OCI-LY1 (cell line): ENCODE measurements around the gene EVC.

Source experiments
- H2AFZ ChIP-seq: fragments of 200-600 bp; sonication (generic), shearing (Covaris generic); 2 replicates; pipeline ENCODE4 v1.6.0; 2014; ENCODE audit warnings: antibody characterized with exemption, mild to moderate bottlenecking, low read length
- H3F3A ChIP-seq: fragments of 200-600 bp; sonication (generic), shearing (Covaris generic); 2 replicates; pipeline ENCODE4 v1.6.0; 2014; ENCODE audit warnings: mild to moderate bottlenecking, antibody characterized with exemption, low read length, moderate library complexity; ENCODE audit not compliant: insufficient read depth
- H3K27ac ChIP-seq: fragments of 200-600 bp; sonication (generic); 2 replicates; pipeline ENCODE4 v1.5.1; 2014; ENCODE audit warnings: low read length, mixed run types, mild to moderate bottlenecking, low read depth; ENCODE audit not compliant: poor library complexity, severe bottlenecking
- H3K27me3 ChIP-seq: fragments of 200-600 bp; sonication (generic); 2 replicates; pipeline ENCODE4 v1.6.0; 2014; ENCODE audit warnings: antibody characterized with exemption, mild to moderate bottlenecking, low read length, moderate library complexity; ENCODE audit not compliant: insufficient read depth
- H3K36me3 ChIP-seq: fragments of 200-600 bp; sonication (generic); 2 replicates; pipeline ENCODE4 v1.6.1; 2014; ENCODE audit warnings: mild to moderate bottlenecking, antibody characterized with exemption, low read length, moderate library complexity, mixed read lengths; ENCODE audit not compliant: insufficient read depth
- H3K4me1 ChIP-seq: fragments of 200-600 bp; sonication (generic); 2 replicates; pipeline ENCODE4 v1.5.1; 2014; ENCODE audit warnings: mild to moderate bottlenecking, low read length, moderate library complexity; ENCODE audit not compliant: insufficient read depth, severe bottlenecking
- H3K4me2 ChIP-seq: fragments of 200-600 bp; sonication (generic), shearing (Covaris generic); 2 replicates; pipeline ENCODE4 v1.6.1; 2014; ENCODE audit warnings: low read length
- H3K4me3 ChIP-seq: fragments of 200-600 bp; sonication (generic); 2 replicates; pipeline ENCODE4 v1.5.1; 2014; ENCODE audit warnings: low read length, low read depth, mild to moderate bottlenecking, mixed read lengths; ENCODE audit not compliant: poor library complexity, severe bottlenecking
- H3K79me2 ChIP-seq: fragments of 200-600 bp; shearing (Covaris generic); 2 replicates; pipeline ENCODE4 v1.6.1; 2016; ENCODE audit warnings: mixed run types, low read length, mixed read lengths; ENCODE audit not compliant: insufficient read depth
- H3K9ac ChIP-seq: fragments of 200-600 bp; sonication (generic), shearing (Covaris generic); 2 replicates; pipeline ENCODE4 v1.6.1; 2014; ENCODE audit warnings: mild to moderate bottlenecking, low read length, mixed read lengths
- H3K9me2 ChIP-seq: fragments of 200-600 bp; sonication (generic), shearing (Covaris generic); 2 replicates; pipeline ENCODE4 v1.6.1; 2014; ENCODE audit warnings: low read depth, mild to moderate bottlenecking, low read length, mixed read lengths
- H3K9me3 ChIP-seq: fragments of 200-600 bp; shearing (Covaris generic); 2 replicates; pipeline ENCODE4 v1.6.1; 2014; ENCODE audit warnings: low read length, mixed read lengths
- H4K20me1 ChIP-seq: fragments of 200-600 bp; sonication (generic), shearing (Covaris generic); 2 replicates; pipeline ENCODE4 v1.6.0; 2016; ENCODE audit warnings: mild to moderate bottlenecking, low read length; ENCODE audit not compliant: insufficient read depth
- CTCF ChIP-seq: fragments of 200-600 bp; sonication (generic), shearing (Covaris generic); IDR thresholded peaks from 2 replicates; pipeline ENCODE4 v1.5.1; 2017; ENCODE audit warnings: mild to moderate bottlenecking, antibody characterized with exemption, low read length, moderate library complexity, mixed read lengths
- EZH2 ChIP-seq: fragments of 200-600 bp; sonication (generic), shearing (Covaris generic); IDR thresholded peaks from 2 replicates; pipeline ENCODE4 v1.8.0; 2017; ENCODE audit warnings: borderline replicate concordance, mixed run types, mild to moderate bottlenecking, antibody characterized with exemption, low read length, moderate library complexity, mixed read lengths

EVC gene

DNA sequence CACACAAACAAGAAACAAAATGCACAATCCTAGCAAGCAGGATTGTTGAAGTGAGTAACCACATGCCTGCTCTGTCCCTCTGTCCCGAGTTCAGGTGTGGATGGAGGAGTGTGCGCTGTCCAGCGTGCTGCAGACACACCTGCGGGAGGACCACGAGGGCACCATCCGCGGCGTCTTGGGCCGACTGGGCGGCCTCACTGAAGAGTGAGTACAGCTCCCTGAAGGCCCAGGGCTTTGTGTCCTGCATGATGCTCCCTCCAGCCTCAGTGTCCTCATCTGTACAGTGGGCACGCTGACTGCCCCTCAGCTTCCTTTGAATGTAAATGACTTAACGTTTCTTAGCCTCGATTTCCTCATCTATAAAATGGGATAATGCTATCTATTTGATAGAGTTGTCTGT lies 82.5 kb downstream of the EVC start:
- no peaks in the 10 kb centered on the region for H3F3A ChIP-seq
- H3K79me2 ChIP-seq, result no peaks in the 10 kb centered on the region
- no peak overlapping the region for H3K4me3 ChIP-seq
- no peak overlapping the region for H3K9ac ChIP-seq
- H3K27me3 ChIP-seq, result no peaks in the 10 kb centered on the region
- no peaks in the 10 kb centered on the region for H4K20me1 ChIP-seq
- no peak overlapping the region for H3K27ac ChIP-seq
- H3K4me1 ChIP-seq, result no peaks in the 10 kb centered on the region
- TF ChIP-seq EZH2 (no peak), CTCF (no peak)
- H3K36me3 ChIP-seq, result no peaks in the 10 kb centered on the region; the same call in 1 of the 2 replicates
- no peak overlapping the region for H3K4me2 ChIP-seq
- no peaks in the 10 kb centered on the region for H3K9me2 ChIP-seq
- H2AFZ ChIP-seq, result no peak overlapping the region
- H3K9me3 ChIP-seq, result no peaks in the 10 kb centered on the region

DNA sequence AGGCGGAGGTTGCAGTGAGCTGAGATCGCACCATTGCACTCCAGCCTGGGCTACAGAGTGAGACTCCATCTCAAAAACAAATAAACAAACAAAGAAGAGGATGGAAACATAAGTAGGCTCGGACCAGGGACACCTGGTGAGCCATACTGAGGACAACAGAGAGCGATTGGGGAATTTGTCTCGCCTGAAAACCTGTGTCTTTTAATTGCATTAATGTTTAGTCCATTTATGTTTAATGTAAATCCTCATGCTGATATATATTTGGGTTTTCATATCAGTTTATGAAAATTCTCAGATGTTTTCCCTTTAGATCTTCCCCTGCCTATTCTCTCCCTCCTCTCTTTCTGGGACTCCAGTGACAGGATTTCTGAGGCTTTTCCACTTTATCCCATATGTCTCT lies 84.6 kb downstream of the EVC start:
- Histone ChIP-seq H3K9me3 (no peaks in the 10 kb centered on the region), H3K36me3 (no peaks in the 10 kb centered on the region; the same call in 1 of the 2 replicates), H3K79me2 (no peaks in the 10 kb centered on the region), H3K4me3 (no peak overlapping the region), H3K27ac (no peak overlapping the region), H3F3A (no peaks in the 10 kb centered on the region), H3K27me3 (no peaks in the 10 kb centered on the region), H3K9me2 (no peaks in the 10 kb centered on the region), H4K20me1 (no peaks in the 10 kb centered on the region), H3K9ac (no peak overlapping the region), H2AFZ (no peak overlapping the region), H3K4me1 (no peaks in the 10 kb centered on the region), H3K4me2 (no peak overlapping the region)
- TF ChIP-seq CTCF, result no peak
- no peak for TF ChIP-seq EZH2

DNA sequence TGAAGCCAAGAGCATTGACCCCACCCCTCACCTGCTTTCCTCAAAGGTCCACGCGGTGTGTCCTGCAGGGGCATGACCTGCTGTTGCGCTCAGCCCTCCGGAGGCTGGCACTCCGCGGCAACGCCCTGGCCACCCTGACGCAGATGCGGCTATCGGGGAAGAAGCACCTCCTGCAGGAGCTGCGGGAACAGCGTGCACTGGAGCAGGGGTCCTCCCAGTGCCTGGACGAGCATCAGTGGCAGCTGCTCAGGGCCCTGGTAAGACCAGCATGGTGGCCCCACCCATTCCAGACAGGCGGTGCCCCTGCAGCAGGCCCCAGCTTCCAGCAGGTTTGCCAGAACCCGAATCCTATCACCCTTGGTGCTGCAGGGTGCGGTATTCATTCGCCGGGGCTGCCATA lies 86.0 kb downstream of the EVC start:
- H3K36me3 ChIP-seq, result no peaks in the 10 kb centered on the region; the same call in 1 of the 2 replicates

More for the DNA sequence above, 86.0 kb downstream of the EVC start:
- H3F3A ChIP-seq, result no peaks in the 10 kb centered on the region
- H3K27me3 ChIP-seq, result no peaks in the 10 kb centered on the region
- no peaks in the 10 kb centered on the region for H3K9me3 ChIP-seq
- H3K79me2 ChIP-seq, result no peaks in the 10 kb centered on the region
- H3K9ac ChIP-seq, result no peak overlapping the region
- H3K9me2 ChIP-seq, result no peaks in the 10 kb centered on the region
- H2AFZ ChIP-seq, result no peak overlapping the region
- no peak overlapping the region for H3K27ac ChIP-seq
- no peak overlapping the region for H3K4me3 ChIP-seq
- H3K4me1 ChIP-seq, result no peaks in the 10 kb centered on the region
- H3K4me2 ChIP-seq, result no peak overlapping the region
- no peak for TF ChIP-seq EZH2
- TF ChIP-seq CTCF, result no peak
- no peaks in the 10 kb centered on the region for H4K20me1 ChIP-seq
